ENCODE results near the gene STARD8.

Gene STARD8

DNA sequence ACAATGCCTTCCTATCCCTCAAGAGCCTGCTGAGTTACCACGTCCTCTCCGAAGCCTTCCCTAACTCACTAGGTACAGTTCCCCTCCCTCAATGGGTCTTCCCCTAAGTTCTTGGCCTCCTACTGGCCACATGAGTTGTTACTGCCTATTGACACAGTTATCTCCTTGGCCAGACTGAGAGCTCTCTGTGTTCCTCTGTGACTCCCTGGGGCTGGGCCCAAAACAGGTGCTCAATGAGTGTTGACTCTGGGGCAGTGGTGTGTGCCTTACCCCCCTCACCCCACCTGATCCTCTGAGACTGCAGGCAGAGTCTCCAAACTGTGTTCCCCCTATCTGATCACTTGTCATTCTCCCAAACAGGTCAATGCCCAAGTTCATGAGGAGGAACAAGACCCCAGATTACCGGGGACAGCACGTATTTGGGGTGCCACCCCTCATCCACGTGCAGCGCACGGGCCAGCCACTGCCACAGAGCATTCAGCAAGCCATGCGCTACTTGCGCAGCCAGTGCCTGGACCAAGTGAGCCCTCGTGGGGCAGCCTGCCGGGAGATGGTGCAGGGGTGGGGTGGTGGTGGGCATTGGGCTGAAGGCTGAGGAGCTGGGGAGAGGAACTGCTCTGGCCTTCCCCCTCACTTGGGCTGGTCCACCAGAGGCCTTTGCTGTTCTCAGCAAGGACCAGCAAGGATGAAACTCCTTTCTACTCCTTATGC lies 72.6 kb downstream of the STARD8 start:
- intact Hi-C loops (cut with DNase I; ENCODE audit: low total_unique reads) = no loop called here
- DNase-seq = no peak
- H3K36me3 ChIP-seq = no peaks in the 10 kb centered on the region

DNA sequence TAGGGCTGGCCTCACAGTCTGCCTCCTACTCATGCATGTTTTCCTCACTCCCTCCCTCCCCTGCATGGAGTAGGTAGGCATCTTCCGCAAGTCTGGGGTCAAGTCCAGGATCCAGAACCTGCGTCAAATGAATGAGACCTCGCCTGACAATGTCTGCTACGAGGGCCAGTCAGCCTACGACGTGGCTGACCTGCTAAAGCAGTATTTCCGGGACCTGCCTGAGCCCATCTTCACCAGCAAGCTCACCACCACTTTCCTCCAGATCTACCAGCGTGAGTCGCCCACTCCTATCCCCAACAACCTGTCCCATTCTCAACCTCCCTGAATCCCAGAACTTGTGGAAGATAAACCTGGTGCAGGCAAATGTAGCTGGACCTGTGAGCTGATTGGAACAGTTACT lies 73.4 kb downstream of the STARD8 start:
- H3K36me3 ChIP-seq = no peaks in the 10 kb centered on the region
- no peak overlapping the region for H3K27ac ChIP-seq
- no peak for TF ChIP-seq CTCF (IDR thresholded peaks at IDR 0.05)
- H3K27me3 ChIP-seq = no peaks in the 10 kb centered on the region
- DNase-seq = no peak
- intact Hi-C loops (cut with DNase I; ENCODE audit: low total_unique reads) = no loop called here
- H3K4me3 ChIP-seq = no peak overlapping the region
- H3K9me3 ChIP-seq = no peaks in the 10 kb centered on the region
- H3K4me1 ChIP-seq = no peaks in the 10 kb centered on the region

More for the DNA sequence above, 72.6 kb downstream of the STARD8 start:
- Histone ChIP-seq H3K27ac (no peak overlapping the region), H3K27me3 (no peaks in the 10 kb centered on the region), H3K4me1 (no peaks in the 10 kb centered on the region), H3K4me3 (no peak overlapping the region), H3K9me3 (no peaks in the 10 kb centered on the region)
- TF ChIP-seq CTCF (IDR thresholded peaks at IDR 0.05) = no peak

DNA sequence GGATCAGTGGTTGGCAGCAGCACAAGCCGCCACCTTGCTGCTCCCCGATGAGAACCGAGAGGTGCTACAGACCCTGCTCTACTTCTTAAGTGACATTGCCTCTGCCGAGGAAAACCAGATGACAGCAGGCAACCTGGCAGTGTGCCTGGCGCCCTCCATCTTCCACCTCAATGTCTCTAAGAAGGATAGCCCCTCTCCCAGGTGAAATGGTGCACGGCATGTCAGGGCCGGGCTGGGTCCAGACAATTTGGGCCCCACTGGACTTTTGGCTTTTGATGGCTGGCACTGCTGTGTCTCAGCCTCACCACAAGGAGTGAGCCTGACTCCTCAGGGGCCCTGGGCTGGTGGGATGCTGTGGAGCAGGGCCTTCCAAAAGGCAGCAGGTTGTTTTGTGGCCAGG lies 74.1 kb downstream of the STARD8 start:
- Histone ChIP-seq H3K9me3 (no peaks in the 10 kb centered on the region), H3K4me3 (no peak overlapping the region), H3K4me1 (no peaks in the 10 kb centered on the region), H3K36me3 (no peaks in the 10 kb centered on the region), H3K27me3 (no peaks in the 10 kb centered on the region), H3K27ac (no peak overlapping the region)
- no peak for DNase-seq
- intact Hi-C loops (cut with DNase I; ENCODE audit: low total_unique reads) = no loop called here
- TF ChIP-seq CTCF (IDR thresholded peaks at IDR 0.05) = no peak

DNA sequence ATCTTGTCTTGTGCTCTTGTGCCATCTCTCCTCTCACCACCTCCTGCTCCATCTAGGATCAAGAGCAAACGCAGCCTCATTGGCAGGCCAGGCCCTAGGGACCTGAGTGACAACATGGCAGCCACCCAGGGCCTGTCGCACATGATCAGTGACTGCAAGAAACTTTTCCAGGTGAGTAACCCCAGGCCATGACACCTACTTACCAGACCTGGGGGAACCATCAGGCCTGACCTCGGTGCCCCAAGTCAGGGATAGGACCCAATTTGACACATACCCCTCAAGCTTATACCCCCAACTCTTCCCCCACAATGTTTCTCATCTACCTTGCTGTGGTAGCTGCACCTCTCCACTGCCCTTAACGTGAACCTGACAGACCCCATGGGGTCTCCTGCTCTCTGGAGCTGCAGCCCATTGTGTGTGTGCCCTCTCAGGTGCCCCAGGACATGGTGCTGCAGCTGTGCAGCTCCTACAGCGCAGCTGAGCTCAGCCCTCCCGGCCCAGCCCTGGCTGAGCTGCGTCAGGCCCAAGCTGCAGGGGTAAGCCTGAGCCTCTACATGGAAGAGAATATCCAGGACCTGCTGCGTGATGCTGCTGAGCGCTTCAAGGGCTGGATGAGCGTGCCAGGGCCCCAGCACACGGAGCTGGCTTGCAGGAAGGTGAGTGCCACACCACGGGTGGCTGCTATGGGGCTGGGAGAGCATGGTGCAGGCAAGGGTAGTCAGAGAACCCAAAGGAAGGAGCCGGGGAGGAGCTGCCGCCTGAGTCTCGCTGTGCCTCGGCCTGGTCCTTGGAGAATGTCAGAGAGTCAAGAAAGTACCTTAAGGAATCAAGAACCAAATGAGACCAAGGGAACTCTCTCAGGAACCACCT lies 74.8 kb downstream of the STARD8 start:
- H3K4me1 ChIP-seq = no peaks in the 10 kb centered on the region
- no peaks in the 10 kb centered on the region for H3K27me3 ChIP-seq
- no peaks in the 10 kb centered on the region for H3K9me3 ChIP-seq
- H3K36me3 ChIP-seq = no peaks in the 10 kb centered on the region
- no peak for TF ChIP-seq CTCF (IDR thresholded peaks at IDR 0.05)
- DNase-seq = no peak
- H3K27ac ChIP-seq = no peak overlapping the region
- intact Hi-C loops (cut with DNase I; ENCODE audit: low total_unique reads) = no loop called here
- no peak overlapping the region for H3K4me3 ChIP-seq

- Histone ChIP-seq H3K4me3 (no peak overlapping the region), H3K4me1 (no peaks in the 10 kb centered on the region), H3K27ac (no peak overlapping the region), H3K36me3 (no peaks in the 10 kb centered on the region), H3K9me3 (no peaks in the 10 kb centered on the region), H3K27me3 (no peaks in the 10 kb centered on the region)
- DNase-seq = no peak
- intact Hi-C loops (cut with DNase I; ENCODE audit: low total_unique reads) = no loop called here
- TF ChIP-seq CTCF (IDR thresholded peaks at IDR 0.05) = no peak
Observed at GRCh38 chrX:68723491-68724155, 76.2 kb downstream of the STARD8 start.
